ENCODE measurements around the gene KRT75.

The KRT75 gene

GRCh38 chr12:52427083-52427482 is 7.1 kb downstream of the KRT75 start:
- DNase-seq = no peak
- no peak overlapping the region for H3K4me2 ChIP-seq (ENCODE audit: insufficient read depth, low read length)
- H4K20me1 ChIP-seq (ENCODE audit: insufficient read depth, low read length) = 0 out of 2 replicates have a peak, but pooled peaks cover 7% of the 10 kb centered on the region
- H3K4me3 ChIP-seq (ENCODE audit: low read depth in 1 of 2, low read length in 2 of 2) = no peak overlapping the region
- peaks cover 20% of the 10 kb centered on the region for H3K27me3 ChIP-seq (ENCODE audit: insufficient read depth, low read length, poor library complexity)
- no peaks in the 10 kb centered on the region for H3K9me3 ChIP-seq (ENCODE audit: insufficient read depth, low read length, severe bottlenecking)
- H3K79me2 ChIP-seq (ENCODE audit: insufficient read depth, low read length) = no peaks in the 10 kb centered on the region
- TF ChIP-seq, protein P1, sequence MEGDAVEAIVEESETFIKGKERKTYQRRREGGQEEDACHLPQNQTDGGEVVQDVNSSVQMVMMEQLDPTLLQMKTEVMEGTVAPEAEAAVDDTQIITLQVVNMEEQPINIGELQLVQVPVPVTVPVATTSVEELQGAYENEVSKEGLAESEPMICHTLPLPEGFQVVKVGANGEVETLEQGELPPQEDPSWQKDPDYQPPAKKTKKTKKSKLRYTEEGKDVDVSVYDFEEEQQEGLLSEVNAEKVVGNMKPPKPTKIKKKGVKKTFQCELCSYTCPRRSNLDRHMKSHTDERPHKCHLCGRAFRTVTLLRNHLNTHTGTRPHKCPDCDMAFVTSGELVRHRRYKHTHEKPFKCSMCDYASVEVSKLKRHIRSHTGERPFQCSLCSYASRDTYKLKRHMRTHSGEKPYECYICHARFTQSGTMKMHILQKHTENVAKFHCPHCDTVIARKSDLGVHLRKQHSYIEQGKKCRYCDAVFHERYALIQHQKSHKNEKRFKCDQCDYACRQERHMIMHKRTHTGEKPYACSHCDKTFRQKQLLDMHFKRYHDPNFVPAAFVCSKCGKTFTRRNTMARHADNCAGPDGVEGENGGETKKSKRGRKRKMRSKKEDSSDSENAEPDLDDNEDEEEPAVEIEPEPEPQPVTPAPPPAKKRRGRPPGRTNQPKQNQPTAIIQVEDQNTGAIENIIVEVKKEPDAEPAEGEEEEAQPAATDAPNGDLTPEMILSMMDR (IDR thresholded peaks at IDR 0.05; ENCODE audit: borderline replicate concordance, extremely low read depth, low read length, poor library complexity, severe bottlenecking) = no peak
- TF ChIP-seq EZH2 (IDR thresholded peaks at IDR 0.05; ENCODE audit: borderline replicate concordance, low read depth, low read length, severe bottlenecking) = no peak
- no peak overlapping the region for H3K27ac ChIP-seq (ENCODE audit: low read length)
- H3K4me1 ChIP-seq (ENCODE audit: insufficient read depth, low read length) = no peaks in the 10 kb centered on the region
- no peak for ATAC-seq (ENCODE audit: insufficient read depth, low read depth)
- H3K36me3 ChIP-seq (ENCODE audit: insufficient read depth, low read length) = no peaks in the 10 kb centered on the region
- no peak overlapping the region for H3K9ac ChIP-seq (ENCODE audit: low read depth, low read length)
- no peak overlapping the region for H2AFZ ChIP-seq (ENCODE audit: low read depth, low read length)

- Histone ChIP-seq H3K27me3 (ENCODE audit: insufficient read depth, low read length, poor library complexity) (peaks cover 26% of the 10 kb centered on the region), H3K36me3 (ENCODE audit: insufficient read depth, low read length) (no peaks in the 10 kb centered on the region), H3K79me2 (ENCODE audit: insufficient read depth, low read length) (no peaks in the 10 kb centered on the region), H3K4me1 (ENCODE audit: insufficient read depth, low read length) (no peaks in the 10 kb centered on the region), H4K20me1 (ENCODE audit: insufficient read depth, low read length) (0 out of 2 replicates have a peak, but pooled peaks cover 7% of the 10 kb centered on the region), H3K4me3 (ENCODE audit: low read depth in 1 of 2, low read length in 2 of 2) (no peak overlapping the region), H2AFZ (ENCODE audit: low read depth, low read length) (no peak overlapping the region), H3K9ac (ENCODE audit: low read depth, low read length) (no peak overlapping the region), H3K27ac (ENCODE audit: low read length) (no peak overlapping the region), H3K9me3 (ENCODE audit: insufficient read depth, low read length, severe bottlenecking) (no peaks in the 10 kb centered on the region), H3K4me2 (ENCODE audit: insufficient read depth, low read length) (no peak overlapping the region)
- DNase-seq (no peak), ATAC-seq (ENCODE audit: insufficient read depth, low read depth) (no peak)
- TF ChIP-seq EZH2 (IDR thresholded peaks at IDR 0.05; ENCODE audit: borderline replicate concordance, low read depth, low read length, severe bottlenecking) = no peak
- TF ChIP-seq, protein P1 (IDR thresholded peaks at IDR 0.05; ENCODE audit: borderline replicate concordance, extremely low read depth, low read length, poor library complexity, severe bottlenecking) = no peak
Measured at GRCh38 chr12:52426034-52426433, 8.1 kb downstream of the KRT75 start.

- no peaks in the 10 kb centered on the region for H3K79me2 ChIP-seq (ENCODE audit: insufficient read depth, low read length)
- H3K4me3 ChIP-seq (ENCODE audit: low read depth in 1 of 2, low read length in 2 of 2) = no peak overlapping the region
- no peaks in the 10 kb centered on the region for H3K36me3 ChIP-seq (ENCODE audit: insufficient read depth, low read length)
- no peak overlapping the region for H2AFZ ChIP-seq (ENCODE audit: low read depth, low read length)
- H4K20me1 ChIP-seq (ENCODE audit: insufficient read depth, low read length) = 0 out of 2 replicates have a peak, but pooled peaks cover 6% of the 10 kb centered on the region
- H3K9ac ChIP-seq (ENCODE audit: low read depth, low read length) = no peak overlapping the region
- no peaks in the 10 kb centered on the region for H3K9me3 ChIP-seq (ENCODE audit: insufficient read depth, low read length, severe bottlenecking)
- TF ChIP-seq EZH2 (IDR thresholded peaks at IDR 0.05; ENCODE audit: borderline replicate concordance, low read depth, low read length, severe bottlenecking) = no peak
- TF ChIP-seq, protein P1 (IDR thresholded peaks at IDR 0.05; ENCODE audit: borderline replicate concordance, extremely low read depth, low read length, poor library complexity, severe bottlenecking) = no peak
- peaks cover 27% of the 10 kb centered on the region for H3K27me3 ChIP-seq (ENCODE audit: insufficient read depth, low read length, poor library complexity)
- ATAC-seq (ENCODE audit: insufficient read depth, low read depth) (no peak), DNase-seq (no peak)
- H3K27ac ChIP-seq (ENCODE audit: low read length) = no peak overlapping the region
- H3K4me2 ChIP-seq (ENCODE audit: insufficient read depth, low read length) = no peak overlapping the region
- H3K4me1 ChIP-seq (ENCODE audit: insufficient read depth, low read length) = no peaks in the 10 kb centered on the region
Measured at GRCh38 chr12:52425466-52425865, 8.7 kb downstream of the KRT75 start.
